HS-5 (cell line): ENCODE measurements around the gene CR1L.
"Not testable (repeated sequence)": the region's sequence is repeated elsewhere in the genome, so short reads cannot be mapped to it uniquely, and the experiment has no call there.

Experiments
- DNase-seq: peaks from one replicate; pipeline ENCODE4 v3.0.0-alpha.2; 2012; ENCODE audit warnings: low read depth

Gene CR1L

DNA sequence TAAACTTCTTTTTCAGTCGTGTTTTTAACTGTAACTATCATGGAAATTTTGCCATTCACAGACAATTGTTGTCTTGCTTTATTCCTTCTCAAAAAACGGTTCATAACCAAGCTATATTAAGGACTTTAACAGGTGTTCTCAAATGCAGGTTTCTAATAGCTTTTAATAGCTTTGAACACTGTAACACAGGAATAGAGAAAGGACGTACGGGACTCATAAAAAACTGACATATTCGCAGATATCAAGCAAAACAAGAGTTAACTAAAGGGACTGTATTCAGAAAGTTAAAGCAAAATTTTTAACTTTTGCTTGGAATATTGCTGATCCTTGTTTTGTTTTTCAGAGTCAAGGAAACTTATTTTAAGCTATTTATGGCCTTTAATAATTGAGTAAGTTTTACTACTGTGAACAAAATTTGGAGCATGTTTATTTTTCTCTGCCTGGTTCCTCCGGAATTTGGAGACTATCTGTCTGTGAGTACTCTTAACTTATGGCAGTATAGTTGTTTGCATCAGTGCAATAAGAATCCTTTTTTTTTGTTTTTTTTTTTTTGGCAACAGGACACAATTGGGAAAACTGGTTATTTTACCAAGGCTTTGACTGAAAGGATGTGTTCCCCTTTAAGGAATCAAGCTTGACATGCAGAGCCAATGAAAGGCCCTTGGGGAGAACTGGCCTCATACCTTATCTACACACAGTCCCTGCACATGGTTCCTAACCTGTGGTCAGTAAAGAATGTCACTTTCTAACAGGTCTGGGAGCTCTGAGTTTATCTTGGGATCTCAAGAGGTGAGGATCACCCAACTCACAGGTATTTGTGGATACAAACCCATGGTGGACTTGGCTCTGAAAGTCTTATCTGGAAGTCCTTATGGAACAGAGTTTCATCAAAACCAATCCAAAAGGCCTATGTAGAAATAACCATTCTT is 101.2 kb downstream of the CR1L start:
- DNase-seq, result no peak

DNA sequence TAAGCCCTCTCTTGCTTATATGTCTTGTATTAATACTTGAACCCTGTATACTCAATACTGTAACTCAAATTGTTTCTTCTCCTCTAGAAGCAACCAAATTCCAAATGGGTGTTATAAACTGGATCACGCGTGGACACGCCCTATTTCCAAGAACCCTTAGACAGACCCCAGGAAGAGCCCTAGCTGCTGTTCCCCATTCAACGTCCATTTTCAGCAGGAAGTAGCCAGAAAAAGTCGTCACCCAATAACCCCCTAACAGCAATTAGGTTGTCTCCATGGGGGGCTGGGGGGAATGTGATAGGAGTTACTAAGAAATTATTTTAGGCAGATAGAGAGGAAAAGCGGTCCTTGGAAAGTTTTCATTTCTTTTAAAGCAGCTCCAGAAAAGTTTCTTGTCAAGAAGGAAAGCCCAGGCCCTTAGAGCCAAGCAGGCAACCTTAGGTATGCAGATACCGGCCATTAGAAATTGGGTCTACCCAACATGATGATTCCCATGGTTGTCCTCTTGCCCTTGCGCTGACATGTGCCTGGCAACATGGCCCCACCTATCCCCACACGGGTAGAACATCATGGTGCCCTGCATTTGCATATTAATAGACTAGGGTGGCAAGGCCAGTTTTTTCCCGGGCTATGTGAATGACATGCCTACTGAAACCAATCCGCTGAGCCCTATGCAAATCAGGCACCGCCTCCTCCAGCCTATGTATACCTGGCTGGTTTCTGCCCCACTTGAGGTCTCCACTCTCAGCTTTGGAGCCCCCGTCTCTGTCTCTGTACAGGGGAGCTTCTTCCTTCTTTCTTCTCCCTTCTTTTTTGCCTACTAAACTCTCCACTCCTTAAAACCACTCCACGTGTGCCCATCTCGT is 102.9 kb downstream of the CR1L start:
- DNase-seq, result no peak

DNA sequence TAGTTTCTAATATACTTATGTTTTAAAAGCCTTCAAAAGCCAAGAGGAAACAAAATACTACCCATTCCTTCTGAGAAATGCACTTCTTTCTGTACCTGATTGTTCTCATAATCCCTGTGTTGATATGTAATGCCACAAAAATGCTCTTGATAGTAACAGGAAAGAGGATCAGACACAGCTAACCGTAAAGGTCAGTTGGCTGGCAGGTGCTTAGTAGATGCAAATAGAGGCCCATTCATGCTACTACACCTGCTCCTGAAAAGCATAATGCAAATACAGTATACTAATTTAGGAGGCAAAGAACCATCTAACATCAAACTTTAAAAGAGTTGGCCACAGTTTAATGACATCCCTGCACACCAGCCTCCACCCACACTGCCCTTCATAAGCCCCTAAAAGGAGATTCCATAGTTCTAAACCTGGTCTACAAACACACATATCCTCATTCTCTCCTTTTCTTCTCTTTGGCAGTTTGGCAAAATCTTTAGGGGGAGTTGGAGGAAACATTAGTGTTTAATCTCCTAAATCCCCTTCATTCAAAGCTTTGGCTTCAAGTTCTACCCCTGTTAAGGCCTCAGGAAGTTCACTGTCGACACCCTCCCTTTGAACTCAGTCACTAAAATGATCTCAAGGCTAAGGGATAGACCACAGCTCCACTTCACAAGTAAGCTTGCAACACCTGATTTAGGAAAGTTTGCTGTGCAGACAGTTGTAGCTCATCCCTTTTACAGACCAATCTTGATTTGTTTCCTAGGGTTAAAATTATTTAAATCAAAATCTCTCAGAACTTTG is 104.0 kb downstream of the CR1L start:
- DNase-seq, result no peak

DNA sequence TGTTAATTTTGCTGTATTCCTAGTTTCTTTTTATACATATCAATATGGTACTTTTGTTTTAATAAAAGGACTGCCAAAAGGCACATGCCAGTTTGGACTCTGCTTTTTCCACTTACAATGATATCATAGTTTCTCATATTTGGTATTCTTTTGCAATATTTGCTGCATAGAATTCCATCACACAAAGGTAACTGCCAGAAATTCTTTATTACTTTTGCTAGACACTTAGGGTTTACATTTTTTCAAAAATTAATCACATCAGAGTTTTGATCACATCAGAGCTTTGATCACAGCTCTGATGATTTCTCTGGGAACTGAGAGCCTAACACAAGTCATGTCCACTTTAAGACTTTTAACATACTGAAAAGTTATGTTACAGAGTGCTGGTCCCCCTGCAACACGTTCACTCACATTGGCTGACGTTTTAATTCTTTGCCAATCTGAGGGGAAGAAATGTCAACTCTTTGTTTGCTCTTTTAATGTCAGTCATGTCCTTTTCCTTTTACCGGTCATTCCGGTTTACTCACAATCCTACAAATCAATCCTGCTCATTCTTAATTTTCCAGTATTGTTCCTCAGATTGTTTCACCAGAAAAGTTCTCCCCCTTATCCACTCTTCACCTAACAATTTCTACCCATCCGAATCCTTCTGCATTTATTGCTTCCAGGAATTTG is 105.8 kb downstream of the CR1L start:
- no peak for DNase-seq

DNA sequence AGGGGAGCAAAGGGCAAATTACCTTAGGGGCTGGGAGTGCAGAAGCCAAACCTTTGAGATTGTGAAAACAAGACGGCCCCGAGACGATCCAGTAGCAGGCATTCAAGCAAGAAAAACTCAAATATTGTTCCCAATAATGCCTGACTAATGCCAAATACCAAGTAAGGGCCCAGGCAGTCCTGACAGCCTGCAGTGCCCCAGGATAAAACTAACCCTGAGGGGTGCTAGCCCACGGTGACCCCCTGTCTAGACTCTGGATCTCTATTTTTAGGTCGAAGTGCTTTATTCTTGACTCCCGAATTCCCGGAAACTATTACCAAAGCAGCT is 106.5 kb downstream of the CR1L start:
- not testable (repeated sequence) for DNase-seq

DNA sequence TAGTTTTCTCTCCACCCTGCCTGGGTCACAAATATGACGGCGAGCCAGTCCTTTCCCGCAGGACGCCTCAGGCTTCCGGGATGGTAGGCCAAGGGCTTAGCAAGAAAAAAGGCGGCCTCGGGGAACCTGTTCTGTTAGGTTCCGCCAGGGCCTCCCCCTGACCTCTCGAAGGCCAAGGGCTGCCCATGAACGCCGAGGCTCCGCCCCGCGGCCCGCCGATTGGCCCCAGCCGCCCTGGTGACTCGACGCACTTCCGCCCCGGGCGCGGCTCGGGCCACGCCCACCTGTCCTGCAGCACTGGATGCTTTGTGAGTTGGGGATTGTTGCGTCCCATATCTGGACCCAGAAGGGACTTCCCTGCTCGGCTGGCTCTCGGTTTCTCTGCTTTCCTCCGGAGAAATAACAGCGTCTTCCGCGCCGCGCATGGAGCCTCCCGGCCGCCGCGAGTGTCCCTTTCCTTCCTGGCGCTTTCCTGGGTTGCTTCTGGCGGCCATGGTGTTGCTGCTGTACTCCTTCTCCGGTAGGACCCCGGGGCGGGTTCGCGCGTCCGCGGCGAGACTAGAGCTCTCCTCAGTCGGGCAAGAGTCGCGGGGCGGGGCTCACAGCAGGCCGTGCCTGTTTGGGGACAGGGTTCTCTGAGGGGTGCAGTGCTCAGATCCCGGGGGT is 107.0 kb downstream of the CR1L start, which contains the start of gene CD46:
CD46 (plus strand) TSS at position 265 of the 666 bp plus-strand sequence; CDS start at position 424, 159 bp downstream.
- DNase-seq, result peak; percentile 69

DNA sequence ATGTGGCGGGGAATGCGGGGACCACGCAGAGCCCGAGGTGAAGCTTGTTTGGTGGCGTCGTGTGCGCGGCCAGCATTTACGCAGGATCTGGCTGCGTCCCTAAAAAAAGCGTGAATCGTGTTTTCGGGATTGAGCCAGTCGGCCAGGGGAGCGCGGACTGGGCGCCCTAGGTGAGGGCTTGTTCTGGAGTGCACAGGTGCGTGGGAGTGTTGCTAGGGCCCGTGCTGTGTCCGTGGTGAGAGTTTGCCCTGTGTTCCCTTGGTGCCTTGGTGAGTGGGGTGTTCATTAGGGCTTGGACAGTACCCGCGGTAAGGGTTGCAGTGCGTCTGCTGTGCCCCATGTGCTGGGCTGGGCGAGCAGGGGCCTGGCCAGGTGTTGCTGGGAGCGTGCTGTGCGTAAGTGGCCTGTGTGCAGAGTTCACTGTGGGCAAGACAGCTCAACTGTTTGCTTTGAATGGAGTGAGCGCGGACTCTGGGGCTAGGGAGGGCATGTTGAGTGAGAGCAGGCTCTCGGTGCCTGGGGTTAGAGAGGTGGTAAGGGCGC is 107.6 kb downstream of the CR1L start:
- no peak for DNase-seq

DNA sequence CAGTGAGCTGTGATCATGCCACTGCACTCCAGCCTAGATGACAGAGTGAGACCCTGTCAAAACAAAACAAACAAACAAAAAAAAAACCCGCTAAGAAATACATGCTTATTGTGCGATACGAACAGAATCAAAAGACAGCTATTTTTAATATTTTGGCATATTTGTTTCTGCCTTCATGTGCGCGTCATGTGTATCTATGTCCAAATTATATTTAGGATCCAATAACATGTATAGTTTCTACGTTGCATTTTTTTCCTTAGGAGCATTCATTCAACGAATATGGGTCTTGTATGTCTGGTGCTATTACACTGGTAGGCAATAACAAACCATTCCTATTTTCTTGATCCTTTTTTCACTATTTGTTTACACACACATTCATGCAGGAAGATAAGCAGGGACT is 108.7 kb downstream of the CR1L start:
- DNase-seq, result no peak

DNA sequence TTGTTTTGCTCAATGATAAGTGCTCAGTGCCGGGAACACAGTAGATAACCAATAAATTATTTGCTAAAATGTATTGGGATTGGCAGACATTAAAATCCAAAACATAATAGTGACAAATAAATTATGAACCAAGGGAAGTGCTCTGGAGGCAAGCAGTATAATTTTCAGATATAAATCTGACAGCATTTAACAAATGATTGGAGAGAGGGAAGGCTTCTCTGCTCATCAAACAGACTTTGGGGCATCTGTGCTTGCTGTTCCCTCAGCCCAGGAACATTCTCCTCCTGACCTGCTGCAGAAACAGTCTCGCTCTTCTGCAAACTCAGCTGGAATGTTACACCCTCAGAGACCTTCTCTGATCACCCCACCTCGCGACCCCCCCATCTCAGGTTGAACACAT is 109.1 kb downstream of the CR1L start:
- DNase-seq, result no peak

DNA sequence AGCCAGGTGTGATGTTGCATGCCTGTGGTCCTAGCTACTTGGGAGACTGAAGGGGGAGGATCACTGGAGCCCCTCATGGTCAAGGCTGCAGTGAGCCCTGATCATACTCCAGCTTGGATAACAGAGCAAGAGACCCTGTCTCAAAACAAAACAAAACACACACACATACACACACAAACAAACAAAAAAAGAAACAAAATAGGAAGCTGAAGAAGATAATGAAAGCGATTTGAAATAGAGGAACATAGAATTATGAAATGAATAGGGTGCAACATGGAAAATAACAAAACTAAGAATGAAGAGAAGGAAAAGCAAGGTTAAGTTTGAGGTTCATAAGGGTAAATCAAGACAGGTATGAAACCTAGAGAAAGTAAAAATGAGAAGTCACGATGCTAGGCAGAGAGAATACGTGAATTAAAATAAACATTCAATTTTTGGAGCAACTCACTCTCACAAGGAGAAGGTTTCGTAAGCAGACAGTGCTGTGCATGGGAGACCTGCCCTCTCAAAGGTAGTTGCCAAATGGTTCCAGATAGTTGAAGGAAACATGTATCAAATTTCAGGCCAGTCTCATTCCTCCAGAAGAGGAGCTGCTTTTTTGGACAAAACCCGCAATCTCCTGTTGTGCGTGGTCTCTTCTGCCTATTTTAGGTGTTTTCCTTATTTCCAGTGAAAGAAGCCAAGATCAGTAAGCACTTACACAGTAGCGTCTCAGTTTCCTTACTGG is 110.2 kb downstream of the CR1L start:
- DNase-seq, result no peak

DNA sequence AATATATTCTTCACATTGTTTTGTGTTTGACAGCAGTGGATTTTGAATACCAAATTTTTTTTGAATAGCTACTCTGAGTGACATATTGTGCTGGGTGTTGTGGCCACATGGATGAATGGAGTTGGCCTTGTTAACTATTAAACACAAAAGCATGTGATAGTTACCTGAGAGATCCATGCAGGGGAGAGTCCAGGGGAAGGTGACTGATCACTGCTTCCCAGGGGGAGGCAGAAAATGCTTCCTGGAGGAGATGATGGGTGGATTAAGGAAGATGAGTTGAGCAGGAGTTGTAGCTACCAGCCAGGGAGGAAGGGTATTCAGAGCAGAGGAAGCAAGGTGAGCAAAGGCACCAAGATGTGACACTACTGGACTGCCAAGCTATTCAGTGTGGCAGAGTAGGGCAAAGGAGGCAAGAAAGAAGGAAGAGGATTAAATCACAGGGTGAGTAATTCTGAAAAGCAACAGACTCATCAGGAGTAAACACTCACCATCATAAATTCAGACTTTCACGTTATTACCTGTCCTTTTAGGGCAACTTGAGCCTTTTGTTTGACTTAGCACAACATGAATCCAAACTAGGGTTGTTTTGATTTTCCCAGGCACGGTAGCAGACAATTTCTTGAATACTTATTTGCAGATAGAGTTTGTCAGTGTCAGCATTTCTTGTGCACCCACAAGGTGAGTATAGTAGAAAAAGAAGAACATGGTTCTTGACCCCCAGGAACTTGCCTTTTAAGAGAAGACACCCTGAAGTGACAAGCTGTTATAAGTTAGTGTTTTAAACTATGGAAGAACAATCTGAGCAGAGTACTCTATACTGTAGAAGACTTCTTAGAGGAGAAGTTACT is 111.1 kb downstream of the CR1L start:
- DNase-seq, result no peak

DNA sequence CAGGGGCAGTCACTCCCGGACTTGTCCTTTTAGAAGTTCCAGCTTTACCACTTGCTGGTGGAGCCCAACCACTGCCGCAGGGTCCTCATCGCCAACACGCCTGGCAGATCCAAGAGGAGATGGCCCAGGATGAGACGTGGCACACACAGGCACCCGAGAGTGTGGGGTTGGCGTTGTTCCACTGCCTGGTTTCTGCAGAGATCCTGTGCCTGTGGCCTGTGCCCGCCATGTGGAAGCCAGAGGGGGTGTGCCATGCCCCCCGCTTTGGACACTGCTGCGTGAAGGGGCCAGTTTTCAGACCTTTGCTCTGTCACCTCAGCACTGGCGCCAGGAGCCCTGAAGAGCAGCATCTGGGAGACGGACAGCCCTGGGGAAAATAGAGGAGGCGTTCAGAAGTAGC is 117.7 kb downstream of the CR1L start:
- no peak for DNase-seq

DNA sequence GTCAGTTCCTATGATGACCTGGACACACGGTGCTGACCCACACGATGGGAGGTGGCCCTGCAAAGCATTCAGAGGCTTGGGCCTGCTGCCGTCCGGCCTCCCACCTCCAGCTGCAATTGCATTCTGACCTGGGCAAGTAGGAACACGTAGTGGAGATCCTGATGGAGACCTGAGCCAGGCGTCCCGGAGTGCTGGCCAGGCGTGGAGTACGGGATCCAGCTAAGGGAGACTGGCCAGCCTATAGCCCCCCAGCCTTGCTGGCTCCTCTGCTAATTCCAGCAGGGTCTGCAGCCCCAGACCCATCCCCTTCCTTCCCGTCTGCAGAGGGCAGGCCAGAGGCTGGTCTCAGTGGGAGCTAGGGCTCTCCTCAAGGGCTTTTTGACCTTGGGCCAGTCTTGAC is 118.2 kb downstream of the CR1L start:
- DNase-seq, result no peak

DNA sequence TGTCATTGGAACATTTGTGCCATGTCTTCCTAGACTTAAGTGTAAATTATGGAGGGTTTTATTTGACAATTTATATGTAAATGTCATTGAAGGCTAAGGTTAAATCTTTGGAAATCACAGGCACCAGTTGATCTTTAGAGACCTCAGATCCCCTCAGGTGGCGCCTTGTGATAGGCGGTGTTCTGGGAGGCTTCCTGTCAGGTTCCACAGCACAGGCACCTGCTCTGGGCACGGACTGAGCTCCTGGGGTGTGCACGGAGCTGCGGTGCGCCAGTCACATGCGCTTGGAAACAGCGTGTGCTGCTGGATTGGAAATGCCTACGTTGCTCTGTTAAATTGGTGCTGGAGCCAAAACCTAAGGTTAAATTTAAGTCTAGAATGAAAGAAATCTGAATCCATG is 119.0 kb downstream of the CR1L start:
- DNase-seq, result no peak

DNA sequence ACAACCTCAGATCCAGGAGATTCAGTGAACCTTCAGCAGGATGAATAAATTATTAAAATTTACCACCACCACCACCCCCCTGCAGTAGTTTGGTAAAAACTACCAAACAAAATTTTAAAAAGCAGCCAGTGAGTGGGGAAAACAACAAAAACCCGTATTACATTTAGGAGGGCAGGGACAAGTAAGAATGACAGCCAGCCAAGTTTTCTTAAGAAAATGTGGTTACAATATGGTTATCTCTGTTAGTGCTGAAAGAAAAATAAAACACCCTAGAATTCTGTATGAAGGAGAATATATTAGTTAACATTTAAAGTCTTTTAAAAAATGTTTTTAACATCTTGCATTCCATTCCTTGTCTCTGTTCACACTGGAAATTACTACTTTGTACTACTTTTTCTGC is 121.6 kb downstream of the CR1L start:
- DNase-seq, result no peak

DNA sequence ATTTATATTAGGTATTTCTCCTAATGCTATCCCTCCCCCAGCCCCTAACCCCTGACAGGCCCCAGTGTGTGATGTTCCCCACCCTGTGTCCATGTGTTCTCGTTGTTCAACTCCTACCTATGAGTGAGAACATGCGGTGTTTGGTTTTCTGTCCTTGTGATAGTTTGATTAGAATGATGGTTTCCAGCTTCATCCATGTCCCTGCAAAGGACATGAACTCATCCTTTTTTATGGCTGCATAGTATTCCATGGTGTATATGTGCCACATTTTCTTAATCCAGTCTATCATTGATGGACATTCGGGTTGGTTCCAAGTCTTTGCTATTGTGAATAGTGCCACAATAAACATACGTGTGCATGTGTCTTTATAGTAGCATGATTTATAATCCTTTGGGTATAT is 125.6 kb downstream of the CR1L start:
- not testable (repeated sequence) for DNase-seq
